ENCODE measurements around the gene INSM1. TPM values are rescaled to one million over a fixed set of nuclear protein-coding genes. Genes with fewer than 3 reads are reported as not detected.

Gene INSM1
- total and polyA plus RNA-seq, 2 experiments from 2014 or later: 0.55 to 1.2 TPM

DNA sequence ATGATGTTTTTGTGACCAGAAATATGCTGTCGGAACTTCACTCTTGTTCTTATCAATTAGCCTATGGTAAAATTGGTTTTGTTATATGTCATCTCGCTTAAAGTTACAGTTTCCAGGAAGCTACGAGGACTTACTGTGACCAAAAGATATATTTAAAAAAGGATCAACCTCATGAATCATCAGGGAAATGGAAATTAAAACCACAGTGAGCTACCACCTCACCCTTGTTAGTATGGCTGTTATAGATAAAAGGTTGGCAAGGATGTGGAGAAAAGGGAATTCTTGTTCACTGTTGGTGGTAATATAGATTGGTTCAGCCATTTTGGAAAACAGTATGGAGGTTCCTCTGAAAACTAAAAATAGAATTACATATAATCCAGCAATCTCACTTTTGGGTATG lies 14.3 kb upstream of the INSM1 start:
- no peaks in the 10 kb centered on the region for H3K4me1 Mint-ChIP-seq
- no peak for ATAC-seq
- no peak overlapping the region for H2AFZ ChIP-seq
- H3K4me3 Mint-ChIP-seq: no peak overlapping the region
- H3K27me3 ChIP-seq (ENCODE audit: insufficient read depth): no peaks in the 10 kb centered on the region
- no peaks in the 10 kb centered on the region for H3K79me2 ChIP-seq (replicated peaks; ENCODE audit: insufficient read depth)
- TF ChIP-seq JUNB (IDR thresholded peaks at IDR 0.05; ENCODE audit: unreplicated experiment): no peak
- TF ChIP-seq ZNF114 (CRISPR knock-in tag; IDR thresholded peaks at IDR 0.05): no peak
- TF ChIP-seq, protein P1, sequence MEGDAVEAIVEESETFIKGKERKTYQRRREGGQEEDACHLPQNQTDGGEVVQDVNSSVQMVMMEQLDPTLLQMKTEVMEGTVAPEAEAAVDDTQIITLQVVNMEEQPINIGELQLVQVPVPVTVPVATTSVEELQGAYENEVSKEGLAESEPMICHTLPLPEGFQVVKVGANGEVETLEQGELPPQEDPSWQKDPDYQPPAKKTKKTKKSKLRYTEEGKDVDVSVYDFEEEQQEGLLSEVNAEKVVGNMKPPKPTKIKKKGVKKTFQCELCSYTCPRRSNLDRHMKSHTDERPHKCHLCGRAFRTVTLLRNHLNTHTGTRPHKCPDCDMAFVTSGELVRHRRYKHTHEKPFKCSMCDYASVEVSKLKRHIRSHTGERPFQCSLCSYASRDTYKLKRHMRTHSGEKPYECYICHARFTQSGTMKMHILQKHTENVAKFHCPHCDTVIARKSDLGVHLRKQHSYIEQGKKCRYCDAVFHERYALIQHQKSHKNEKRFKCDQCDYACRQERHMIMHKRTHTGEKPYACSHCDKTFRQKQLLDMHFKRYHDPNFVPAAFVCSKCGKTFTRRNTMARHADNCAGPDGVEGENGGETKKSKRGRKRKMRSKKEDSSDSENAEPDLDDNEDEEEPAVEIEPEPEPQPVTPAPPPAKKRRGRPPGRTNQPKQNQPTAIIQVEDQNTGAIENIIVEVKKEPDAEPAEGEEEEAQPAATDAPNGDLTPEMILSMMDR (conservative IDR thresholded peaks at IDR 0.05; ENCODE audit: low read depth in 2 of 2): no peak
- TF ChIP-seq EZH2phosphoT487 (IDR thresholded peaks at IDR 0.05; ENCODE audit: unreplicated experiment): no peak
- TF ChIP-seq, protein P2, sequence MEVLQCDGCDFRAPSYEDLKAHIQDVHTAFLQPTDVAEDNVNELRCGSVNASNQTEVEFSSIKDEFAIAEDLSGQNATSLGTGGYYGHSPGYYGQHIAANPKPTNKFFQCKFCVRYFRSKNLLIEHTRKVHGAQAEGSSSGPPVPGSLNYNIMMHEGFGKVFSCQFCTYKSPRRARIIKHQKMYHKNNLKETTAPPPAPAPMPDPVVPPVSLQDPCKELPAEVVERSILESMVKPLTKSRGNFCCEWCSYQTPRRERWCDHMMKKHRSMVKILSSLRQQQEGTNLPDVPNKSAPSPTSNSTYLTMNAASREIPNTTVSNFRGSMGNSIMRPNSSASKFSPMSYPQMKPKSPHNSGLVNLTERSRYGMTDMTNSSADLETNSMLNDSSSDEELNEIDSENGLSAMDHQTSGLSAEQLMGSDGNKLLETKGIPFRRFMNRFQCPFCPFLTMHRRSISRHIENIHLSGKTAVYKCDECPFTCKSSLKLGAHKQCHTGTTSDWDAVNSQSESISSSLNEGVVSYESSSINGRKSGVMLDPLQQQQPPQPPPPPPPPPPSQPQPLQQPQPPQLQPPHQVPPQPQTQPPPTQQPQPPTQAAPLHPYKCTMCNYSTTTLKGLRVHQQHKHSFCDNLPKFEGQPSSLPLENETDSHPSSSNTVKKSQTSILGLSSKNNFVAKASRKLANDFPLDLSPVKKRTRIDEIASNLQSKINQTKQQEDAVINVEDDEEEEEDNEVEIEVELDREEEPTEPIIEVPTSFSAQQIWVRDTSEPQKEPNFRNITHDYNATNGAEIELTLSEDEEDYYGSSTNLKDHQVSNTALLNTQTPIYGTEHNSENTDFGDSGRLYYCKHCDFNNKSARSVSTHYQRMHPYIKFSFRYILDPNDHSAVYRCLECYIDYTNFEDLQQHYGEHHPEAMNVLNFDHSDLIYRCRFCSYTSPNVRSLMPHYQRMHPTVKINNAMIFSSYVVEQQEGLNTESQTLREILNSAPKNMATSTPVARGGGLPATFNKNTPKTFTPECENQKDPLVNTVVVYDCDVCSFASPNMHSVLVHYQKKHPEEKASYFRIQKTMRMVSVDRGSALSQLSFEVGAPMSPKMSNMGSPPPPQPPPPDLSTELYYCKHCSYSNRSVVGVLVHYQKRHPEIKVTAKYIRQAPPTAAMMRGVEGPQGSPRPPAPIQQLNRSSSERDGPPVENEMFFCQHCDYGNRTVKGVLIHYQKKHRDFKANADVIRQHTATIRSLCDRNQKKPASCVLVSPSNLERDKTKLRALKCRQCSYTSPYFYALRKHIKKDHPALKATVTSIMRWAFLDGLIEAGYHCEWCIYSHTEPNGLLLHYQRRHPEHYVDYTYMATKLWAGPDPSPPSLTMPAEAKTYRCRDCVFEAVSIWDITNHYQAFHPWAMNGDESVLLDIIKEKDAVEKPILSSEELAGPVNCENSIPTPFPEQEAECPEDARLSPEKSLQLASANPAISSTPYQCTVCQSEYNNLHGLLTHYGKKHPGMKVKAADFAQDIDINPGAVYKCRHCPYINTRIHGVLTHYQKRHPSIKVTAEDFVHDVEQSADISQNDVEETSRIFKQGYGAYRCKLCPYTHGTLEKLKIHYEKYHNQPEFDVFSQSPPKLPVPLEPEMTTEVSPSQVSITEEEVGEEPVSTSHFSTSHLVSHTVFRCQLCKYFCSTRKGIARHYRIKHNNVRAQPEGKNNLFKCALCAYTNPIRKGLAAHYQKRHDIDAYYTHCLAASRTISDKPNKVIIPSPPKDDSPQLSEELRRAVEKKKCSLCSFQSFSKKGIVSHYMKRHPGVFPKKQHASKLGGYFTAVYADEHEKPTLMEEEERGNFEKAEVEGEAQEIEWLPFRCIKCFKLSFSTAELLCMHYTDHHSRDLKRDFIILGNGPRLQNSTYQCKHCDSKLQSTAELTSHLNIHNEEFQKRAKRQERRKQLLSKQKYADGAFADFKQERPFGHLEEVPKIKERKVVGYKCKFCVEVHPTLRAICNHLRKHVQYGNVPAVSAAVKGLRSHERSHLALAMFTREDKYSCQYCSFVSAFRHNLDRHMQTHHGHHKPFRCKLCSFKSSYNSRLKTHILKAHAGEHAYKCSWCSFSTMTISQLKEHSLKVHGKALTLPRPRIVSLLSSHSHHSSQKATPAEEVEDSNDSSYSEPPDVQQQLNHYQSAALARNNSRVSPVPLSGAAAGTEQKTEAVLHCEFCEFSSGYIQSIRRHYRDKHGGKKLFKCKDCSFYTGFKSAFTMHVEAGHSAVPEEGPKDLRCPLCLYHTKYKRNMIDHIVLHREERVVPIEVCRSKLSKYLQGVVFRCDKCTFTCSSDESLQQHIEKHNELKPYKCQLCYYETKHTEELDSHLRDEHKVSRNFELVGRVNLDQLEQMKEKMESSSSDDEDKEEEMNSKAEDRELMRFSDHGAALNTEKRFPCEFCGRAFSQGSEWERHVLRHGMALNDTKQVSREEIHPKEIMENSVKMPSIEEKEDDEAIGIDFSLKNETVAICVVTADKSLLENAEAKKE (CRISPR knock-in tag; IDR thresholded peaks at IDR 0.05): no peak
- TF ChIP-seq, protein P3, sequence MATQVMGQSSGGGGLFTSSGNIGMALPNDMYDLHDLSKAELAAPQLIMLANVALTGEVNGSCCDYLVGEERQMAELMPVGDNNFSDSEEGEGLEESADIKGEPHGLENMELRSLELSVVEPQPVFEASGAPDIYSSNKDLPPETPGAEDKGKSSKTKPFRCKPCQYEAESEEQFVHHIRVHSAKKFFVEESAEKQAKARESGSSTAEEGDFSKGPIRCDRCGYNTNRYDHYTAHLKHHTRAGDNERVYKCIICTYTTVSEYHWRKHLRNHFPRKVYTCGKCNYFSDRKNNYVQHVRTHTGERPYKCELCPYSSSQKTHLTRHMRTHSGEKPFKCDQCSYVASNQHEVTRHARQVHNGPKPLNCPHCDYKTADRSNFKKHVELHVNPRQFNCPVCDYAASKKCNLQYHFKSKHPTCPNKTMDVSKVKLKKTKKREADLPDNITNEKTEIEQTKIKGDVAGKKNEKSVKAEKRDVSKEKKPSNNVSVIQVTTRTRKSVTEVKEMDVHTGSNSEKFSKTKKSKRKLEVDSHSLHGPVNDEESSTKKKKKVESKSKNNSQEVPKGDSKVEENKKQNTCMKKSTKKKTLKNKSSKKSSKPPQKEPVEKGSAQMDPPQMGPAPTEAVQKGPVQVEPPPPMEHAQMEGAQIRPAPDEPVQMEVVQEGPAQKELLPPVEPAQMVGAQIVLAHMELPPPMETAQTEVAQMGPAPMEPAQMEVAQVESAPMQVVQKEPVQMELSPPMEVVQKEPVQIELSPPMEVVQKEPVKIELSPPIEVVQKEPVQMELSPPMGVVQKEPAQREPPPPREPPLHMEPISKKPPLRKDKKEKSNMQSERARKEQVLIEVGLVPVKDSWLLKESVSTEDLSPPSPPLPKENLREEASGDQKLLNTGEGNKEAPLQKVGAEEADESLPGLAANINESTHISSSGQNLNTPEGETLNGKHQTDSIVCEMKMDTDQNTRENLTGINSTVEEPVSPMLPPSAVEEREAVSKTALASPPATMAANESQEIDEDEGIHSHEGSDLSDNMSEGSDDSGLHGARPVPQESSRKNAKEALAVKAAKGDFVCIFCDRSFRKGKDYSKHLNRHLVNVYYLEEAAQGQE (IDR thresholded peaks at IDR 0.05; ENCODE audit: unreplicated experiment): no peak
- TF ChIP-seq ZNF331 (CRISPR knock-in tag; IDR thresholded peaks at IDR 0.05; ENCODE audit: low read depth): no peak
- TF ChIP-seq POLR2AphosphoS5 (IDR thresholded peaks at IDR 0.05; ENCODE audit: low read depth): no peak
- TF ChIP-seq, protein P4, sequence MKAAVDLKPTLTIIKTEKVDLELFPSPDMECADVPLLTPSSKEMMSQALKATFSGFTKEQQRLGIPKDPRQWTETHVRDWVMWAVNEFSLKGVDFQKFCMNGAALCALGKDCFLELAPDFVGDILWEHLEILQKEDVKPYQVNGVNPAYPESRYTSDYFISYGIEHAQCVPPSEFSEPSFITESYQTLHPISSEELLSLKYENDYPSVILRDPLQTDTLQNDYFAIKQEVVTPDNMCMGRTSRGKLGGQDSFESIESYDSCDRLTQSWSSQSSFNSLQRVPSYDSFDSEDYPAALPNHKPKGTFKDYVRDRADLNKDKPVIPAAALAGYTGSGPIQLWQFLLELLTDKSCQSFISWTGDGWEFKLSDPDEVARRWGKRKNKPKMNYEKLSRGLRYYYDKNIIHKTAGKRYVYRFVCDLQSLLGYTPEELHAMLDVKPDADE (IDR thresholded peaks at IDR 0.05): no peak
- TF ChIP-seq NANOG (IDR thresholded peaks at IDR 0.05; ENCODE audit: borderline replicate concordance): no peak
- no peak for TF ChIP-seq STAT1 (IDR thresholded peaks at IDR 0.05; ENCODE audit: unreplicated experiment)
- no peak for TF ChIP-seq EZH2 (IDR thresholded peaks at IDR 0.05; ENCODE audit: low read depth, unreplicated experiment)
- TF ChIP-seq CREB1 (CRISPR knock-in tag; IDR thresholded peaks at IDR 0.05; ENCODE audit: low read depth): no peak
- no peak overlapping the region for H3K27ac ChIP-seq (ENCODE audit: low read depth)
- no peak overlapping the region for H3K4me2 ChIP-seq
- H3K36me3 Mint-ChIP-seq (ENCODE audit: low read depth): peaks cover 28% of the 10 kb centered on the region
- no peak overlapping the region for H3K27ac Mint-ChIP-seq
- peaks cover 43% of the 10 kb centered on the region for H3K9me3 Mint-ChIP-seq
- H3K9me2 ChIP-seq (ENCODE audit: insufficient read depth): 0 out of 2 replicates have a peak, but pooled peaks cover 5% of the 10 kb centered on the region
- H3K4me3 ChIP-seq: no peak overlapping the region
- H3K27me3 Mint-ChIP-seq (ENCODE audit: insufficient read depth, low read depth, poor library complexity): peaks cover 5% of the 10 kb centered on the region
- H3F3A ChIP-seq (replicated peaks; ENCODE audit: low read depth): no peaks in the 10 kb centered on the region
- DNase-seq (ENCODE audit: low spot score): no peak
- H3K4me1 ChIP-seq (ENCODE audit: insufficient read depth): no peaks in the 10 kb centered on the region
- no peaks in the 10 kb centered on the region for H4K20me1 ChIP-seq (replicated peaks; ENCODE audit: insufficient read depth)
- no peaks in the 10 kb centered on the region for H3K36me3 ChIP-seq (ENCODE audit: insufficient read depth)

Measured in GM23338 (cell line).